ENCODE data around the gene C4orf50.

The C4orf50 gene

GRCh38 chr4:5854929-5855328 lies 163.3 kb downstream of the C4orf50 start:
- no peaks in the 10 kb centered on the region for H3K4me1 ChIP-seq (ENCODE audit: insufficient read depth, low read length, poor library complexity, severe bottlenecking)
- no peak overlapping the region for H3K4me2 ChIP-seq (ENCODE audit: low read depth, low read length, poor library complexity, severe bottlenecking)
- no peaks in the 10 kb centered on the region for H3K27me3 ChIP-seq (ENCODE audit: insufficient read depth, low read length, poor library complexity, severe bottlenecking)
- no peak overlapping the region for H3K4me3 ChIP-seq (ENCODE audit: low read length, poor library complexity, severe bottlenecking)
- TF ChIP-seq CTCF (conservative IDR thresholded peaks at IDR 0.05; ENCODE audit: low read length): no peak
- no peak for TF ChIP-seq EZH2phosphoT487 (IDR thresholded peaks at IDR 0.05; ENCODE audit: borderline replicate concordance)
- no peaks in the 10 kb centered on the region for H3F3A ChIP-seq (ENCODE audit: low read depth)
- H3K9me3 ChIP-seq (ENCODE audit: insufficient read depth, low read depth, low read length): no peaks in the 10 kb centered on the region
- no peaks in the 10 kb centered on the region for H3K36me3 ChIP-seq (ENCODE audit: insufficient read depth, low read length)
- H4K20me1 ChIP-seq (ENCODE audit: insufficient read depth, low read length, poor library complexity, severe bottlenecking): no peaks in the 10 kb centered on the region
- no peaks in the 10 kb centered on the region for H3K9me2 ChIP-seq (replicated peaks; ENCODE audit: low read depth, low read length)
- H2AFZ ChIP-seq (ENCODE audit: low read length): no peak overlapping the region
- no peaks in the 10 kb centered on the region for H3K79me2 ChIP-seq (ENCODE audit: insufficient read depth, low read length)
- no peak overlapping the region for H3K9ac ChIP-seq (ENCODE audit: low read depth, low read length, poor library complexity, severe bottlenecking)

GRCh38 chr4:5852523-5853202 lies 165.6 kb downstream of the C4orf50 start:
- H4K20me1 ChIP-seq (ENCODE audit: insufficient read depth, low read length, poor library complexity, severe bottlenecking): no peaks in the 10 kb centered on the region
- no peak overlapping the region for H3K4me3 ChIP-seq (ENCODE audit: low read length, poor library complexity, severe bottlenecking)
- no peak overlapping the region for H2AFZ ChIP-seq (ENCODE audit: low read length)
- H3K79me2 ChIP-seq (ENCODE audit: insufficient read depth, low read length): no peaks in the 10 kb centered on the region
- TF ChIP-seq CTCF (conservative IDR thresholded peaks at IDR 0.05; ENCODE audit: low read length): no peak
- TF ChIP-seq EZH2phosphoT487 (IDR thresholded peaks at IDR 0.05; ENCODE audit: borderline replicate concordance): no peak
- H3K27me3 ChIP-seq (ENCODE audit: insufficient read depth, low read length, poor library complexity, severe bottlenecking): no peaks in the 10 kb centered on the region
- no peaks in the 10 kb centered on the region for H3K36me3 ChIP-seq (ENCODE audit: insufficient read depth, low read length)
- no peaks in the 10 kb centered on the region for H3F3A ChIP-seq (ENCODE audit: low read depth)
- H3K9me3 ChIP-seq (ENCODE audit: insufficient read depth, low read depth, low read length): no peaks in the 10 kb centered on the region
- H3K4me2 ChIP-seq (ENCODE audit: low read depth, low read length, poor library complexity, severe bottlenecking): no peak overlapping the region
- H3K9ac ChIP-seq (ENCODE audit: low read depth, low read length, poor library complexity, severe bottlenecking): no peak overlapping the region
- H3K9me2 ChIP-seq (replicated peaks; ENCODE audit: low read depth, low read length): no peaks in the 10 kb centered on the region
- H3K4me1 ChIP-seq (ENCODE audit: insufficient read depth, low read length, poor library complexity, severe bottlenecking): no peaks in the 10 kb centered on the region

GRCh38 chr4:5851637-5852301 lies 166.5 kb downstream of the C4orf50 start:
- Histone ChIP-seq H3K9me3 (ENCODE audit: insufficient read depth, low read depth, low read length) (no peaks in the 10 kb centered on the region), H3K36me3 (ENCODE audit: insufficient read depth, low read length) (no peaks in the 10 kb centered on the region), H3K79me2 (ENCODE audit: insufficient read depth, low read length) (no peaks in the 10 kb centered on the region), H3K4me1 (ENCODE audit: insufficient read depth, low read length, poor library complexity, severe bottlenecking) (no peaks in the 10 kb centered on the region), H3K4me3 (ENCODE audit: low read length, poor library complexity, severe bottlenecking) (no peak overlapping the region), H3K9me2 (replicated peaks; ENCODE audit: low read depth, low read length) (no peaks in the 10 kb centered on the region), H3F3A (ENCODE audit: low read depth) (no peaks in the 10 kb centered on the region), H3K27me3 (ENCODE audit: insufficient read depth, low read length, poor library complexity, severe bottlenecking) (no peaks in the 10 kb centered on the region), H3K9ac (ENCODE audit: low read depth, low read length, poor library complexity, severe bottlenecking) (no peak overlapping the region), H4K20me1 (ENCODE audit: insufficient read depth, low read length, poor library complexity, severe bottlenecking) (no peaks in the 10 kb centered on the region), H2AFZ (ENCODE audit: low read length) (no peak overlapping the region), H3K4me2 (ENCODE audit: low read depth, low read length, poor library complexity, severe bottlenecking) (no peak overlapping the region)
- TF ChIP-seq EZH2phosphoT487 (IDR thresholded peaks at IDR 0.05; ENCODE audit: borderline replicate concordance) (no peak), CTCF (conservative IDR thresholded peaks at IDR 0.05; ENCODE audit: low read length) (no peak)

Measured in Loucy (cell line).